ENCODE results near the gene CHIT1. TPM values are rescaled to one million over a fixed set of nuclear protein-coding genes. Genes with fewer than 3 reads are reported as not detected.

CHIT1 gene
- total RNA-seq, 1 donor from 2014 or later = 0.52 TPM

DNA sequence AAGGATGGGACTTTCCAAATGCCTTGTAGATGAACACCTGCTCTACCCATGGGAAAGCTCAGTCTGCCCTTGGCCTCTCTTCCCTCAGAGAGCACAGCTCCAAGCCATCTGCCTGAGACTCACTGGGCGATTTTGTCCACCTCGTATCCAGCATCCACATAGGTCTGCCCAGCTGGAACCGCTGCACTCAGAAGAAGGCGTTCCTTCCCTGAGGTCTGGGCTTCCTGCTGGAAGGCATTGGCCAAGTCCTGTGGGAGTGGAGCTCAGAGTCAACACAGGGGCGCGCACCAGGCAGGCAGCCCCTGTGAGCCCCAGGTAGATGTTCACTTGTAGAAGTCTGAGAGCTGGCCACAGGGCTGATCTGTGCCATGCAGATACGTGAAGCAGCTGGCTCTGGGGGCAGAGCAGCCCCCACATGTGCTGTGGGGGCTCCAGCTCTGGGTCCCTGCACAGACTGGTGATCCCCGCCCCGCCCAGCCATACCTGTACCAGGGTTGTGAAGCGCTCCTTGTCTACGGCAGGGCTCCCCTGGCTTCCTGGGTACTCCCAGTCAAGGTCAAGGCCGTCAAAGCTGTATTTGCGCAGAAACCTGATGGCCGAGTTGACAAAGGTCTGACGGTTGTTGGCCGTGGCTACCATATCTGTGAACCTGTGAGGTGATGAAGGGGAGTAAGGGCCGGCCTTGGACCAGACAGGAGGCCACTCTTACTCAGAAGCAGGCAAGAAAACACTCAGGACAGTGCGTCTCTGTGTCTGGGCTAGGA, 6.3 kb downstream of the CHIT1 start:
- H3K36me3 Mint-ChIP-seq (ENCODE audit: low read depth) = no peaks in the 10 kb centered on the region
- intact Hi-C loops (cut with micrococcal nuclease) = no loop called here
- H3K9me3 Mint-ChIP-seq = no peaks in the 10 kb centered on the region
- H3K27ac Mint-ChIP-seq = no peak overlapping the region
- no peak for DNase-seq (ENCODE audit: low spot score)
- H3K4me1 Mint-ChIP-seq (ENCODE audit: low read depth) = no peaks in the 10 kb centered on the region
- H3K4me3 Mint-ChIP-seq = no peak overlapping the region
- peaks cover 16% of the 10 kb centered on the region for H3K27me3 Mint-ChIP-seq (ENCODE audit: insufficient read depth)

DNA sequence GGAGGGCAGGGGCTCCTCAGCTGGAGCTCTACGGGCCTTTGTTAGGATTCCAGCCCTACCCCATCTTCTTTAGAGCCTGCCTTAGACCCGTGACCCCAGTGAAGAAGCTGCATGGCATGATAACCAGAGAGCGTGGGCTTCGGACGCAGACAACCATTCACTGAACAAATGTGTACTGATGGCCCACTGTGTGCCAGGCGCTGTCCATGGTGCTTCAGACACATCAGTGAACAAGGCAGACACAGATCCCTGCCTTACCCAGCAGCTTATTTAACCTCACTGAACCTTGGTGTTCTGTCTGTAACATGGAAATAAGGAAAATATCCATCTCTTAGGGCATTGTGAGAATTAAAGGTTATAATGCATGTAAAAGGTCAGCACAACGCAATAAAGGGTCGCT, 9.5 kb downstream of the CHIT1 start:
- Mint-ChIP-seq H3K27me3 (ENCODE audit: insufficient read depth) (peaks cover 17% of the 10 kb centered on the region), H3K9me3 (no peaks in the 10 kb centered on the region), H3K4me3 (no peak overlapping the region), H3K27ac (no peak overlapping the region), H3K36me3 (ENCODE audit: low read depth) (no peaks in the 10 kb centered on the region), H3K4me1 (ENCODE audit: low read depth) (peaks cover 3% of the 10 kb centered on the region)
- intact Hi-C loops (cut with micrococcal nuclease) = no loop called here
- DNase-seq (ENCODE audit: low spot score) = no peak

DNA sequence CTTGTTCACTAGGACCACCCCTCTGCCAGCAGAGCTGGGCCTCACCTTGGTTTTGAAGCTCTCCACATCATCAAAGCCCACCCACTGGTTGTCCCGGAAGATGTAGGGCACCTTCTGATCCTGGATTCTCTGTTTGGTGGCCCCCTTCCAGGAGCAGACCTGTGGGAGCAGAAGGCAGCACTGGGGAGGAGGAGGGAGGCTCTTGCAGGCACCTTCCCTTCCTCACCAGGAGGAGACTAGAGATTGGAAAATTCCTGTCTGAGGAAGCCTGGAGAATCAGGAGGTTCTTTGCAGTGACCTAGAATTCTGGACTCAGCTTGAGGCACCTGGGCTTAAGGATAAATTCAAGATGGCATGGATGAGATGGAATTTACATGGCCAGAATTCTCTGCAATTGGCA, 10.3 kb downstream of the CHIT1 start:
- Mint-ChIP-seq H3K27me3 (ENCODE audit: insufficient read depth) (peaks cover 19% of the 10 kb centered on the region), H3K27ac (no peak overlapping the region), H3K36me3 (ENCODE audit: low read depth) (no peaks in the 10 kb centered on the region), H3K4me1 (ENCODE audit: low read depth) (peaks cover 3% of the 10 kb centered on the region), H3K4me3 (no peak overlapping the region), H3K9me3 (no peaks in the 10 kb centered on the region)
- no peak for DNase-seq (ENCODE audit: low spot score)
- intact Hi-C loops (cut with micrococcal nuclease) = no loop called here

DNA sequence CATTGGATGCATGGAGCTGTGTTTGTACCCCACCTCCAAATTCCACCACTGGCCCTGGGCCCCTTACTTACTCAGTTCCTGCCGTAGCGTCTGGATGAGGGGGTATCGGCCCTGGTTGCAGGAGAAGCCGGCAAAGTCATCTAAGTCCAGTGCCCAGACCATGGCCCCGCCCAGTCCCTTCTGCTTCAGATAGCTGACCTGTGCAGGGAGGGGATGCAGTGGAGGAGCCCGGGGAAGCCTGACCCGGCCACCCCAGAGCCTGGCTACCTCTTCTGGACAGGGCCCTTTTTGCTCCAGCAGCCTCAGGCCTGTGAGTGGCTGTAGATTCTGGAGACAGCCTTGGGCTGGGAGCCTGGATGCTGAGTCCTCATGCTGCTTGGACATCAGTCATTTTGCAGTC, 11.8 kb downstream of the CHIT1 start:
- intact Hi-C loops (cut with micrococcal nuclease) = no loop called here
- H3K27me3 Mint-ChIP-seq (ENCODE audit: insufficient read depth) = peaks cover 15% of the 10 kb centered on the region
- H3K36me3 Mint-ChIP-seq (ENCODE audit: low read depth) = no peaks in the 10 kb centered on the region
- no peaks in the 10 kb centered on the region for H3K9me3 Mint-ChIP-seq
- H3K27ac Mint-ChIP-seq = no peak overlapping the region
- H3K4me3 Mint-ChIP-seq = no peak overlapping the region
- DNase-seq (ENCODE audit: low spot score) = no peak
- H3K4me1 Mint-ChIP-seq (ENCODE audit: low read depth) = peaks cover 3% of the 10 kb centered on the region

DNA sequence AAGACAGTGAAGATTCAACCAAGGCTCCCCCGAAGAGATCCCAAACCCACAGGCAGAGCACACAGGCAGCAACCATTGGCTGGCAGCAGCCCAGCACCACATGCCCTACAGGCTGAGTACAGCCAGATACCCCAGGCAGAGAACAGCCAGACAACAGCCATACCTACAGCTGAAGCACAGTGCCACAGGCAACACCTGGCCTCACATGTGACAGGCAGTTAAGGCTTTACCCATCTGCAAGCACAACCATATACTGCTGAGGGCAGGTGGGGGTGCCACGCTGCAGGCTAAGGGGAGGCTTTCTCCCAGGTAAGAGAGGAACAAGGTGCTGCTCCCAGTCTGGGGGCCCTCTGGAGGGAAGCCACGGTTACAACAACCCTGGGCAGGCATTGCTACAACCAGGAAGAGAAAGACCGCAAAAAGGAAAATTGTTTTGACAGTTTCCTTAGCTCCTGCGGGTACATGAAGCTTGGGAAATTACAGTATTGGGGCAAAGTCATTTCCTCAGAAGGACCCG, 12.3 kb downstream of the CHIT1 start:
- Mint-ChIP-seq H3K9me3 (no peaks in the 10 kb centered on the region), H3K4me1 (ENCODE audit: low read depth) (peaks cover 3% of the 10 kb centered on the region), H3K36me3 (ENCODE audit: low read depth) (no peaks in the 10 kb centered on the region), H3K27ac (no peak overlapping the region), H3K4me3 (no peak overlapping the region), H3K27me3 (ENCODE audit: insufficient read depth) (peaks cover 13% of the 10 kb centered on the region)
- DNase-seq (ENCODE audit: low spot score) = no peak
- intact Hi-C loops (cut with micrococcal nuclease) = no loop called here

GRCh38 chr1:203216274-203217138, 13.0 kb downstream of the CHIT1 start:
- Mint-ChIP-seq H3K27me3 (ENCODE audit: insufficient read depth) (peaks cover 11% of the 10 kb centered on the region), H3K9me3 (no peaks in the 10 kb centered on the region), H3K36me3 (ENCODE audit: low read depth) (no peaks in the 10 kb centered on the region), H3K27ac (no peak overlapping the region), H3K4me1 (ENCODE audit: low read depth) (peaks cover 3% of the 10 kb centered on the region), H3K4me3 (no peak overlapping the region)
- peak; percentile 43 for DNase-seq (ENCODE audit: low spot score)
- intact Hi-C loops (cut with micrococcal nuclease) = loop anchor here (1.0 kb wide), 3 partner anchors 44 to 177 kb away; no protein-coding TSS in a partner anchor

- Mint-ChIP-seq H3K27me3 (ENCODE audit: insufficient read depth) (peaks cover 14% of the 10 kb centered on the region), H3K4me1 (ENCODE audit: low read depth) (peaks cover 3% of the 10 kb centered on the region), H3K36me3 (ENCODE audit: low read depth) (no peaks in the 10 kb centered on the region), H3K9me3 (no peaks in the 10 kb centered on the region), H3K4me3 (no peak overlapping the region), H3K27ac (no peak overlapping the region)
- no peak for DNase-seq (ENCODE audit: low spot score)
- intact Hi-C loops (cut with micrococcal nuclease) = no loop called here
Measured at GRCh38 chr1:203215573-203215972, 13.9 kb downstream of the CHIT1 start.

- intact Hi-C loops (cut with micrococcal nuclease) = no loop called here
- no peak for DNase-seq (ENCODE audit: low spot score)
- Mint-ChIP-seq H3K27me3 (ENCODE audit: insufficient read depth) (peaks cover 15% of the 10 kb centered on the region), H3K36me3 (ENCODE audit: low read depth) (no peaks in the 10 kb centered on the region), H3K27ac (no peak overlapping the region), H3K4me1 (ENCODE audit: low read depth) (peaks cover 3% of the 10 kb centered on the region), H3K4me3 (no peak overlapping the region), H3K9me3 (no peaks in the 10 kb centered on the region)
Measured at GRCh38 chr1:203214871-203215270, 14.6 kb downstream of the CHIT1 start.

- no peaks in the 10 kb centered on the region for H3K36me3 Mint-ChIP-seq (ENCODE audit: low read depth)
- no peak overlapping the region for H3K4me3 Mint-ChIP-seq
- peaks cover 3% of the 10 kb centered on the region for H3K4me1 Mint-ChIP-seq (ENCODE audit: low read depth)
- H3K9me3 Mint-ChIP-seq = no peaks in the 10 kb centered on the region
- no peak overlapping the region for H3K27ac Mint-ChIP-seq
- no peak for DNase-seq (ENCODE audit: low spot score)
- intact Hi-C loops (cut with micrococcal nuclease) = no loop called here
- H3K27me3 Mint-ChIP-seq (ENCODE audit: insufficient read depth) = peaks cover 9% of the 10 kb centered on the region
Measured at GRCh38 chr1:203213126-203213525, 16.3 kb downstream of the CHIT1 start.

DNA sequence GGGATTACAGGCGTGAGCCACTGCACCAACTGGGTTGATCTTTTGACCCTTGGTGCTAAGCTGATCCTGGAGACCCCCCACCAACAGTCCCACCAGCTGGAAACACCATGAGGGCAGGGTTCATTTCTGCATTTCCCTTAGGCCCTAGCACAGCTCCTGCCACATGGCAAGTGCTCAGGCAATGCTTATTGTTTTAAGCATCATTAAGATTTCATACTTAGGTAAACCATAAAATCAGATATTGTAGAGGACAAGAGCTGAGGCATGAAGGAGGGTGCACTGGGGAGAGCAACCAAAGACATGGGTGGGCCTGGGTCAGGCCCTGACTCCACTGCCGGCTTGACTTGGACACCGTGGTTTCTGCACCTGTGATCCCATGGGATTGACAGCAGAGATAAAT, 17.7 kb downstream of the CHIT1 start:
- no peak for DNase-seq (ENCODE audit: low spot score)
- no peaks in the 10 kb centered on the region for H3K9me3 Mint-ChIP-seq
- H3K36me3 Mint-ChIP-seq (ENCODE audit: low read depth) = no peaks in the 10 kb centered on the region
- H3K27ac Mint-ChIP-seq = no peak overlapping the region
- intact Hi-C loops (cut with micrococcal nuclease) = no loop called here
- H3K4me1 Mint-ChIP-seq (ENCODE audit: low read depth) = peaks cover 3% of the 10 kb centered on the region
- H3K27me3 Mint-ChIP-seq (ENCODE audit: insufficient read depth) = peaks cover 10% of the 10 kb centered on the region
- H3K4me3 Mint-ChIP-seq = no peak overlapping the region

DNA sequence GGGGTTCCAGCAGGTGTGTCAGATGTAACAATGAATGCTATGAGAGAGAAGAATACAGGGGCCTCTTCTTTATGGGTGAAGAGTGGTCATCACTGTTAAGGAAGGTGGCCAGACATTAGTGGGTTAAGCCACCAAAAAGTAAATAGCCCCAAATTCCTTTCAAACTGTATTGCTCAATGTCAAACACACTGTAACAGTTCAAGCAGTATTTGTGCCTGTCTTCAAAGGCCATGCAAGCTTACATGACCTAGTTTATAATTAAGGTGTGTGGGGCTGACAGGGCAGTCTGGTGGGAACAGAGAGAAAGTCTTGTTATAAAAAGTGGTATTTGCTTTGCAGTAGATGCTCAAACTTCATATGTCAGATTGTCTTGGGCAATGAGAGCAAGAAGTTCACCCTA, 18.5 kb downstream of the CHIT1 start:
- H3K4me1 Mint-ChIP-seq (ENCODE audit: low read depth) = no peaks in the 10 kb centered on the region
- no peaks in the 10 kb centered on the region for H3K9me3 Mint-ChIP-seq

DNA sequence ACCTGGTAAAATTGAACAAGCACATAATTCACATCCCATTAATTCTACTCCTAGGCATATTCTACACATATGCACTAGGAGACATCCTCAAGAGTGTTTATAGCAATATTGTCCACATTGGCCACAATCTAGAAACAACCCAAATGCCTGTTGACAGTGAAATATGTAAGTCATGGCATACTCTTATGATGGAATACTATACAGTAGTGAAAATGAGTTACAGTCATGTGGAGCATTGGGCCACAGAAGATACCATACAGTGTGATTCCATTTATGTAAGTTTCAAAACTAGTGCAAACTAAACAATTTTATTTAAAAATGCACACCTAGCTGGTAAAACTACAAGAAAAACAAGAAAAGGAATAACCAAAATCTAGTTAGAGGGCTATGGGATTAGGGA, 19.1 kb downstream of the CHIT1 start:
- Mint-ChIP-seq H3K27ac (no peak overlapping the region), H3K9me3 (no peaks in the 10 kb centered on the region), H3K27me3 (ENCODE audit: insufficient read depth) (peaks cover 10% of the 10 kb centered on the region), H3K4me1 (ENCODE audit: low read depth) (no peaks in the 10 kb centered on the region), H3K4me3 (no peak overlapping the region), H3K36me3 (ENCODE audit: low read depth) (no peaks in the 10 kb centered on the region)
- intact Hi-C loops (cut with micrococcal nuclease) = no loop called here
- DNase-seq (ENCODE audit: low spot score) = no peak

More for the DNA sequence above, 18.5 kb downstream of the CHIT1 start:
- no peak overlapping the region for H3K4me3 Mint-ChIP-seq
- H3K36me3 Mint-ChIP-seq (ENCODE audit: low read depth) = no peaks in the 10 kb centered on the region
- intact Hi-C loops (cut with micrococcal nuclease) = no loop called here
- DNase-seq (ENCODE audit: low spot score) = no peak
- no peak overlapping the region for H3K27ac Mint-ChIP-seq
- peaks cover 10% of the 10 kb centered on the region for H3K27me3 Mint-ChIP-seq (ENCODE audit: insufficient read depth)

DNA sequence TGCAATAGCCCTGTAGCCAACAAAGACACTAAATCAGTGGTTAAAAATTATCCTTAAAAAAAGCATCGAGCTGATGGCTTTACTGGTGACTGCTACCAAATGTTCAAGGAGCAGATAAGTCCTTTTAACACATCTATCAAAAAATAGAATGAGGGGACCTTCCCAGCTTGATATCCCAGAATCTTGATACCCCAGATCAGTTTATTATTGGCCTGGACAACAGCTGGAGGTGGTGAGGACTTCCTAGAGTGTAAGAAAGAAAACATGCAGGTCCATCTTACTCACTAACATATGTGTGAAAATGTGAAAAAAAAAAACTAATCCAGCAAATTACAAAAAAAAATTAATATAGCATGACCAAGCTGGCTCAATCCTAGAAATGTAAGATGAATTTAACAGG, 21.3 kb downstream of the CHIT1 start:
- Mint-ChIP-seq H3K27me3 (ENCODE audit: insufficient read depth) (peaks cover 7% of the 10 kb centered on the region), H3K36me3 (ENCODE audit: low read depth) (no peaks in the 10 kb centered on the region), H3K27ac (no peak overlapping the region), H3K4me3 (no peak overlapping the region), H3K4me1 (ENCODE audit: low read depth) (no peaks in the 10 kb centered on the region), H3K9me3 (no peaks in the 10 kb centered on the region)
- DNase-seq (ENCODE audit: low spot score) = no peak
- intact Hi-C loops (cut with micrococcal nuclease) = no loop called here
